HepG2 (cell line): ENCODE data around the gene ALDH18A1. TPM values are rescaled to one million over a fixed set of nuclear protein-coding genes. Genes with fewer than 3 reads are reported as not detected.

Source experiments
- ATAC-seq: fragments of 200-7000 bp; cut with Tn5 transposase; 3 replicates; pipeline ENCODE4 v1.9.1; 2020; ENCODE audit warnings: mild to moderate bottlenecking, moderate library complexity
- BruUV-seq: library from RNA; stranded (reverse); fragments of 400-500 nt; replicated peaks from 2 replicates; lab custom pipeline; 2021; lab: Mats Ljungman, UMichigan
- CTCF ChIA-PET: fragments of 300-600 bp; formaldehyde crosslinking; extraction: SDS; loops from one replicate; lab custom pipeline; 2021; ENCODE audit warnings: low total read pairs, inconsistent platforms, low intra/inter-chr PET ratio; lab: Yijun Ruan, JAX
- POLR2A ChIA-PET: fragments of 350-600 bp; sonication (Branson Sonifier 250); formaldehyde crosslinking; loops from one replicate; lab custom pipeline; 2020; ENCODE audit warnings: antibody characterized with exemption, inconsistent platforms; lab: Yijun Ruan, JAX
- DNase-seq: peaks from one replicate; pipeline ENCODE4 v3.0.0-alpha.2; 2015; ENCODE audit warnings: low spot score
- FAIRE-seq: peaks from 3 replicates; lab custom pipeline; 2011; peaks lifted over from hg19 to GRCh38; lab: Jason Lieb, UNC
- H2AFZ ChIP-seq: one replicate; pipeline ENCODE4 v1.6.1; 2011; ENCODE audit warnings: low read length, inconsistent platforms
- H3K27ac ChIP-seq: fragments of 300-600 bp; 3 replicates; pipeline ENCODE4 v1.8.0; 2011; ENCODE audit warnings: mixed run types, mild to moderate bottlenecking, mixed read lengths, low read length, inconsistent platforms; ENCODE audit not compliant: insufficient read depth; ENCODE audit errors: extremely low read length
- H3K27me3 ChIP-seq, 2 experiments: fragments of 200-600 bp in 1 of 2; 2 replicates in 1 of 2; 3 replicates in 1 of 2; pipeline versions ENCODE4 v1.6.0 to v1.8.0; 2011; ENCODE audit warnings: low read length in 2 of 2, mild to moderate bottlenecking in 2 of 2, moderate library complexity in 2 of 2, inconsistent platforms in 1 of 2; ENCODE audit not compliant: insufficient read depth in 2 of 2, control insufficient read depth in 1 of 2
- H3K36me3 ChIP-seq, 2 experiments: fragments of 200-600 bp in 1 of 2; replicated peaks in 1 of 2; 2 replicates in 1 of 2; 3 replicates in 1 of 2; pipeline versions ENCODE4 v1.5.1 to v1.8.0; 2011; ENCODE audit warnings: low read length in 2 of 2, inconsistent platforms in 1 of 2; ENCODE audit not compliant: insufficient read depth in 2 of 2, control insufficient read depth in 1 of 2
- H3K4me1 ChIP-seq: 2 replicates; pipeline ENCODE4 v1.5.1; 2012; ENCODE audit warnings: low read length, inconsistent platforms; ENCODE audit not compliant: insufficient read depth
- H3K4me2 ChIP-seq: 2 replicates; pipeline ENCODE4 v1.6.0; 2011; ENCODE audit warnings: low read depth, low read length, inconsistent platforms
- H3K4me3 ChIP-seq, 3 experiments: fragments of 200-600 bp in 1 of 3; sonication (generic), shearing (Covaris generic) in 1 of 3; replicated peaks in 1 of 3; 2 replicates each; pipeline ENCODE4 v1.5.1; 2011 to 2016; ENCODE audit warnings: low read length in 3 of 3, inconsistent platforms in 2 of 3, low read depth in 2 of 3, mild to moderate bottlenecking in 2 of 3, control low read depth in 1 of 3, mixed read lengths in 1 of 3; ENCODE audit not compliant: insufficient read depth in 1 of 3
- H3K79me2 ChIP-seq: one replicate; pipeline ENCODE4 v1.6.1; 2011; ENCODE audit warnings: low read length, inconsistent platforms; ENCODE audit not compliant: insufficient read depth
- H3K9ac ChIP-seq: 2 replicates; pipeline ENCODE4 v1.6.0; 2011; ENCODE audit warnings: mild to moderate bottlenecking, low read depth, low read length, inconsistent platforms; ENCODE audit not compliant: insufficient read depth
- H3K9me3 ChIP-seq: 2 replicates; pipeline ENCODE4 v1.5.1; 2012; ENCODE audit warnings: mild to moderate bottlenecking, low read length
- H4K20me1 ChIP-seq: 2 replicates; pipeline ENCODE4 v1.6.0; 2011; ENCODE audit warnings: inconsistent platforms, mild to moderate bottlenecking, low read length, moderate library complexity; ENCODE audit not compliant: insufficient read depth
- CBX5 ChIP-seq: sonication (generic); formaldehyde crosslinking; IDR thresholded peaks from 2 replicates; pipeline ENCODE4 v1.4.0; 2020; ENCODE audit warnings: missing genetic modification reagents, borderline replicate concordance
- EZH2 ChIP-seq: conservative IDR thresholded peaks from 2 replicates; pipeline ENCODE4 v1.6.1; 2012; ENCODE audit warnings: mild to moderate bottlenecking, low read depth, low read length, moderate library complexity
- HMGXB3 ChIP-seq: sonication (generic); formaldehyde crosslinking; IDR thresholded peaks from 2 replicates; pipeline ENCODE4 v1.4.0; 2020; ENCODE audit warnings: missing genetic modification reagents, borderline replicate concordance
- KLF15 ChIP-seq: sonication (generic); formaldehyde crosslinking; IDR thresholded peaks from 2 replicates; pipeline ENCODE4 v1.8.1; 2023; ENCODE audit warnings: borderline replicate concordance, mild to moderate bottlenecking, inconsistent platforms, missing genetic modification reagents, mixed read lengths
- MEF2D ChIP-seq: sonication (generic); formaldehyde crosslinking; IDR thresholded peaks from 2 replicates; pipeline ENCODE4 v1.5.1; 2020; ENCODE audit warnings: mild to moderate bottlenecking, missing genetic modification reagents
- NFE2L2 ChIP-seq: fragments of 150-350 bp; IDR thresholded peaks from 2 replicates; pipeline ENCODE4 v1.6.1; 2014; ENCODE audit warnings: low read length
- POLR2AphosphoS5 ChIP-seq: IDR thresholded peaks from 2 replicates; pipeline ENCODE4 v1.6.1; 2012; ENCODE audit warnings: low read depth, low read length
- RFXAP ChIP-seq: sonication (generic); formaldehyde crosslinking; IDR thresholded peaks from 2 replicates; pipeline ENCODE4 v1.4.0; 2020; ENCODE audit warnings: missing genetic modification reagents, borderline replicate concordance
- TAF1 ChIP-seq: sonication (generic); formaldehyde crosslinking; IDR thresholded peaks from 2 replicates; pipeline ENCODE4 v1.4.0; 2020; ENCODE audit warnings: missing genetic modification reagents
- ZFP82 ChIP-seq: sonication (generic); formaldehyde crosslinking; IDR thresholded peaks from 2 replicates; pipeline ENCODE4 v1.5.1; 2020; ENCODE audit warnings: mild to moderate bottlenecking, missing genetic modification reagents, borderline replicate concordance
- ZNF280B ChIP-seq: sonication (generic); formaldehyde crosslinking; IDR thresholded peaks from 2 replicates; pipeline ENCODE4 v1.5.0; 2020; ENCODE audit warnings: missing genetic modification reagents, mild to moderate bottlenecking, borderline replicate concordance
- ZNF549 ChIP-seq: sonication (generic); formaldehyde crosslinking; IDR thresholded peaks from 2 replicates; pipeline ENCODE4 v1.5.0; 2020; ENCODE audit warnings: missing genetic modification reagents
- ZNF7 ChIP-seq: IDR thresholded peaks from 2 replicates; pipeline ENCODE4 v1.6.1; 2016; ENCODE audit warnings: missing biosample characterization, missing genetic modification reagents
- WGBS: methylation state at CpG from one replicate; pipeline ENCODE4 v1.1.6; 2017; ENCODE audit warnings: low lambda C conversion rate; 5-methylcytosine and 5-hydroxymethylcytosine counted together
- in situ Hi-C: cut with HindIII; loops from 2 replicates; pipeline ENCODE4 v1.10.0; 2017; ENCODE audit warnings: low pct_unique_long_range_greater_than_20kb; ENCODE audit not compliant: extremely low pct_ligation_motif_present
- intact Hi-C: fragments of 100-400 bp; cut with micrococcal nuclease; formaldehyde crosslinking; loops from one replicate; pipeline ENCODE4 v1.10.0; 2022; ENCODE audit not compliant: unreplicated experiment
- polyA plus RNA-seq, 8 experiments: library from polyadenylated mRNA; depleted of rRNA in 3 of 8; stranded (reverse) in 7 of 8; unstranded in 1 of 8; fragments of >200 nt; fragmentation: Illumina TruSeq in 4 of 8; extraction: Trizol in 4 of 8; gene quantifications; 2 replicates each; pipeline versions ENCODE4 v1.2.1 to v1.2.3, GENCODE V29; 2011 to 2016; ENCODE audit warnings: low read depth in 4 of 8, missing spikeins in 1 of 8, mixed read lengths in 1 of 8; ENCODE audit not compliant: insufficient read depth in 1 of 8
- total RNA-seq, 5 experiments: library from RNA; depleted of rRNA; stranded (reverse); fragments of >200 nt; fragmentation: Illumina TruSeq; extraction: Trizol; gene quantifications; 2 replicates each; pipeline ENCODE4 v1.2.3, GENCODE V29; 2016; ENCODE audit warnings: low read depth in 1 of 5
- TF ChIP-seq, protein P1 (sequence below), 2 experiments: IDR thresholded peaks; 2 replicates each; pipeline ENCODE4 v1.6.1; 2011 to 2012; ENCODE audit warnings: low read length in 2 of 2, borderline replicate concordance in 1 of 2, low read depth in 1 of 2, mild to moderate bottlenecking in 1 of 2, moderate library complexity in 1 of 2

The ALDH18A1 gene
- total and polyA plus RNA-seq, 2 of the 13 experiments (the other 11 are each of a cell fraction or from before 2014, with no cell fraction given): 180 to 263 TPM

- BruUV-seq: no TSS peak
- Histone ChIP-seq H3K9ac (no peak overlapping the region), H3K27ac (peak overlapping the region; percentile 4), H3K4me3 (no peak overlapping the region), H3K79me2 (peaks cover 62% of the 10 kb centered on the region), H2AFZ (no peak overlapping the region), H3K4me1 (peaks cover 87% of the 10 kb centered on the region), H4K20me1 (peaks cover 10% of the 10 kb centered on the region; the same call in 1 of the 2 replicates), H3K27me3 (no peaks in the 10 kb centered on the region), H3K36me3 (peaks cover 38 to 79% of the 10 kb centered on the region in 2 experiments), H3K4me2 (no peak overlapping the region), H3K9me3 (no peaks in the 10 kb centered on the region)
- FAIRE-seq (no peak), ATAC-seq (no peak), DNase-seq (no peak)
- 84% methylated on average over 1 of the region's 1 CpG for WGBS
- in situ Hi-C loops (no loop called here), intact Hi-C loops (no loop called here)
- POLR2A ChIA-PET: interaction anchor here (1.1 kb wide), 1 partner anchor 9 kb away, joined by 4 read pairs; no protein-coding TSS in a partner anchor
- CTCF ChIA-PET: no interaction called here
- TF ChIP-seq POLR2AphosphoS5 (no peak), RFXAP (no peak), TAF1 (no peak), CBX5 (CRISPR knock-in tag) (no peak), ZNF549 (CRISPR knock-in tag) (no peak), ZFP82 (no peak), MEF2D (no peak), ZNF7 (CRISPR knock-in tag) (no peak), ZNF280B (CRISPR knock-in tag) (no peak), HMGXB3 (no peak), KLF15 (no peak), NFE2L2 (no peak), EZH2 (no peak)
- TF ChIP-seq, protein P1, sequence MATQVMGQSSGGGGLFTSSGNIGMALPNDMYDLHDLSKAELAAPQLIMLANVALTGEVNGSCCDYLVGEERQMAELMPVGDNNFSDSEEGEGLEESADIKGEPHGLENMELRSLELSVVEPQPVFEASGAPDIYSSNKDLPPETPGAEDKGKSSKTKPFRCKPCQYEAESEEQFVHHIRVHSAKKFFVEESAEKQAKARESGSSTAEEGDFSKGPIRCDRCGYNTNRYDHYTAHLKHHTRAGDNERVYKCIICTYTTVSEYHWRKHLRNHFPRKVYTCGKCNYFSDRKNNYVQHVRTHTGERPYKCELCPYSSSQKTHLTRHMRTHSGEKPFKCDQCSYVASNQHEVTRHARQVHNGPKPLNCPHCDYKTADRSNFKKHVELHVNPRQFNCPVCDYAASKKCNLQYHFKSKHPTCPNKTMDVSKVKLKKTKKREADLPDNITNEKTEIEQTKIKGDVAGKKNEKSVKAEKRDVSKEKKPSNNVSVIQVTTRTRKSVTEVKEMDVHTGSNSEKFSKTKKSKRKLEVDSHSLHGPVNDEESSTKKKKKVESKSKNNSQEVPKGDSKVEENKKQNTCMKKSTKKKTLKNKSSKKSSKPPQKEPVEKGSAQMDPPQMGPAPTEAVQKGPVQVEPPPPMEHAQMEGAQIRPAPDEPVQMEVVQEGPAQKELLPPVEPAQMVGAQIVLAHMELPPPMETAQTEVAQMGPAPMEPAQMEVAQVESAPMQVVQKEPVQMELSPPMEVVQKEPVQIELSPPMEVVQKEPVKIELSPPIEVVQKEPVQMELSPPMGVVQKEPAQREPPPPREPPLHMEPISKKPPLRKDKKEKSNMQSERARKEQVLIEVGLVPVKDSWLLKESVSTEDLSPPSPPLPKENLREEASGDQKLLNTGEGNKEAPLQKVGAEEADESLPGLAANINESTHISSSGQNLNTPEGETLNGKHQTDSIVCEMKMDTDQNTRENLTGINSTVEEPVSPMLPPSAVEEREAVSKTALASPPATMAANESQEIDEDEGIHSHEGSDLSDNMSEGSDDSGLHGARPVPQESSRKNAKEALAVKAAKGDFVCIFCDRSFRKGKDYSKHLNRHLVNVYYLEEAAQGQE (IDR thresholded peaks at IDR 0.05; ENCODE audit: borderline replicate concordance in 1 of 2, low read depth in 1 of 2, low read length in 2 of 2): no peak
Measured at GRCh38 chr10:95644901-95645300, 11.6 kb downstream of the ALDH18A1 start.
